HuH-7 (cell line): ENCODE measurements around the gene HHAT.

Experiments
- DNase-seq: peaks from one replicate; pipeline ENCODE4 v3.0.0; 2011; ENCODE audit warnings: low spot score

HHAT gene

DNA sequence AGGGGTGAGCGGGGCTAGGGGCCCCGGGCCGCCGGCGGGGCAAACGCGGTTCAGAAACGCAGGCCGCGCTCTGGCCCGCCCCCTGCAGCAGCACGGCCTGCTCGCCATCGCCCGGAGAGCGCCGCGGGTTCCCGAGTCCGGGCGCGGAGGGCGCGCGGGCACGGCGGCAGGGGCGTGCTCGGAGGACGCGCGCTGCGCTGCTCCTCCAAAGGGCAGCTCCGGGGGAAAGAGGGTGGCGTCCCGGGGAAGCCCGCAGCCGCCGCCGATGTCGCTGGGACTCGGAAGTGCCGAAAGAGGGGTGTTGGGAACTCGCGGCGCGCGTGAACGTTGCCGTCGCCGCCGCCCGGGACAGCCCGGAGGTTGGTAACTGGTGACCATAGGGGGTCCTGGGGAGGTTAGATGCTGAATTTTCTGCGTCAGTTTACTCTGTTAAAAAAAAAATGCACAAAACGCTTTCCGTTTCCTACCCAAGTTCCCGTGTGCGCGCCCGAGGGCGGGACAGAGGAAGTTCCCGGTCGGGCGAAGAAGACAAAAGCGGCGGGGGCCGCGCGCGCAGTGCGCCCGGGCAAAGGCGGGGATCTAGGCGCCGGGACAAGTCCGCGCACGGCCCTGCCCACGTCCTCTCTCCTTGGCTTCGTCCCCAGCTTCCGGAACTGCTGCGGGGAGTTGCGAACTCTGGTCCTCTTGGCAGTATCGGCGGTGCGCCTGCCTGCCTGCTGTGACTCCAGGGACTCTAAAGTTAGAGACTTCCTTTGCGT is at the start of gene HHAT:
Gene HHAT (plus strand): TSS at position 157 of the 758 bp plus-strand sequence. CDS start 20,074 bp downstream, outside the sequence.
- peak; percentile 56 for DNase-seq

DNA sequence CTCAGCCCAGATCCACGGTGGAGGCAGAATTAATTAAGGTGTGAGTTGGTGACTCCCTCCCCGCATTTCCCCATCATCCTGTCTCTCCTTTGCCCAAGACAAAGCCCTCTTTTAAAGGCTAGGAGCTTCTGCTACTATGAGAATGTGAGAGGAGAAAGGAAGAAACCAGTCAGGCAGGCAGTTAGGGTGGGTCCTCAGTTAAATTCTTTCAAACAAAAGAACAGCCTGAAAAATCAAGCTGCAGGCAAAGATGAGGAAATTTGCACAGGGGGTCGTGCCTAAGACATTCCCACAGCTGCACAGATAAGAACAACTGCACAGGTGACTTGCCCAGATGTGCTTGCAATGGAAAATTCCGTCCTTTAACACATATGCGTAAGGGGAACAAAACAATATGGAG is 48.5 kb upstream of the HHAT start:
- DNase-seq = no peak

DNA sequence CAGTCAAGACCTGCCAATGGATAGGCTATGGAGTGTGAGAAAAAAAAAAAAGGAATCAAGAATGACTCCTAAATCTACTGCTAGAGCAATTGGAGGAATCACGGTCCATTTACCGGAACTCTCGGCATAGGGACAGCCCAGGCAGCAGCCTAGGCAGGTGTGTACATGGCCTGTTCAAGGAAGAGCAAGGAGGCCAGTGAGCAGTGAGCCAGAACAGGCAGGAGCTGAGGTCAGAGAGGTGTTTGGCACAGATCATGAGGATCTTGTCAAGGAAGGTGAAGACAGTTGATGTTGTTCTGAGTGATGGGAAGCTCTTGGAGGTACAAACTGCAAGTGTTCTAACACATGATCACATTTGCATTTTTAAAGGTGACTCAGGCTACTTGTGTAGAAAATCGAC is 40.6 kb upstream of the HHAT start:
- DNase-seq = no peak

DNA sequence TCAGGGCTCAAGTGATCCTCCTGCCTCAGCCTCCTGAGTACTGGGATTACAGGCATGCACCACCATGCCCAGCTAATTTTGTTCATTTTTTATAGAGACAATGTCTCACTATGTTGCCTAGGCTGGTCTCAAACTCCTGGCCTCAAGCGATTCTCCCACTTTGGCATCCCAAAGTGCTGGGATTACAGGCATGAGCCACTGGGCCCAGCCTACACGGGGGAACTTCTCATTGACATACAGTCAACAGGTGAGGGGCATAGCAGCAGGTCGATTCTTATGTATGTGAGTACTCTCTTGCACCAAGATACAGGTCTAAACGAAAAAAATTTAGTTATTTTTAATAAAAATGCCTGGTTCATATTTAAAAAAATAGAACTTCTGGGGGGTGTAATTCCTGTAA is 39.5 kb upstream of the HHAT start:
- no peak for DNase-seq

DNA sequence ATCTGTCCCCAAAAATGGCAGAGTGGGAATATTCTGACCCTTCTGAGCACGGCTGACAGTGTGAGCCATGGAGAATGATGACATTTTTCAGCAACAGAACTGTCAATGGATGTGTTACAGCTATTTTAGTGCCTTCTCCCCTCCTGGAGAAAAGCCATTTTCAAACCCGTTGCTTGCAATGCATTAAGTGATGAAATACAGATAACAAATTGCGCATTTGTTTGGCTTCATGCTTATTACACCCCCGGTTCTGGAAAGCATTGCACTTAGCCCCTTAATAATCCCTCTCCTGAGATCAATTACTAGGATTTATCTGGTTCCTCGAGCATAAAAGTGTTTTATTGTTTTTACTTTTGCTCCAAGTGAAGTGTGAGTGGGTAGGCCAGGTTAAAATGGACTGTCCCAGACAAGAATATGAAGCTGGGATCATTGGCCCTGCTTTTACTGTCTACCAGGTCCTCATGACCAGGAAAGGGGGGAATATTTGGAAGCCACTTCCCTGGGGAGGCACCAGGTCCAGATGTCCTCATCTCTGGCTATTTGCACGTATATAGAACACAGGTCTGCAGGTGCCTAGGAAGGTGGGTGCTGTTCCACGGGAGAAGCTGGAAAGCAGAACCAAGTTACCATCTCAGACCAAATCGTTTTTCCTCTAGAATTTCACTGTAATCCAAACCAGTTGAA is 37.5 kb upstream of the HHAT start:
- DNase-seq = no peak

DNA sequence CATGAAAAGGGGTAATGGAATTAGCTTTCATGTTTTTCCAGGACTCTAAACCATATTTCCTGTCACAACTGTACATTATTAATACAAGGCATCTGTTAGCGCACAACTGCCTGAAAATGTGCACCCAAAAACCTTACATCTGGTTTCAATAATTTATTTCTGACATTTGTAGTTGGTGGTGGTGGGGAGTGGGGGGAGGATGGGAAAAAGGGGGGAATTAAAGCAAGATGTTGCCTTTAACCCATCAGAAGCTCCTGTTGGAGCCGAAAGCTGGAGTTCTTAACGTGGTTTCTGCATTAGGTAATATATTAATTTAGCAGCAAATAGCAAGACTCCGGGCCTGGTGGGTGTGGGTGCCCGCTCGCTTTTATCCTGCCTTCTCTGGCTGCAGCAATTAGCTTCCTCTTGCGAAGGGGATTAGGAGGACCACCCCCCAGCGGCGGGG is 36.9 kb upstream of the HHAT start:
- no peak for DNase-seq

DNA sequence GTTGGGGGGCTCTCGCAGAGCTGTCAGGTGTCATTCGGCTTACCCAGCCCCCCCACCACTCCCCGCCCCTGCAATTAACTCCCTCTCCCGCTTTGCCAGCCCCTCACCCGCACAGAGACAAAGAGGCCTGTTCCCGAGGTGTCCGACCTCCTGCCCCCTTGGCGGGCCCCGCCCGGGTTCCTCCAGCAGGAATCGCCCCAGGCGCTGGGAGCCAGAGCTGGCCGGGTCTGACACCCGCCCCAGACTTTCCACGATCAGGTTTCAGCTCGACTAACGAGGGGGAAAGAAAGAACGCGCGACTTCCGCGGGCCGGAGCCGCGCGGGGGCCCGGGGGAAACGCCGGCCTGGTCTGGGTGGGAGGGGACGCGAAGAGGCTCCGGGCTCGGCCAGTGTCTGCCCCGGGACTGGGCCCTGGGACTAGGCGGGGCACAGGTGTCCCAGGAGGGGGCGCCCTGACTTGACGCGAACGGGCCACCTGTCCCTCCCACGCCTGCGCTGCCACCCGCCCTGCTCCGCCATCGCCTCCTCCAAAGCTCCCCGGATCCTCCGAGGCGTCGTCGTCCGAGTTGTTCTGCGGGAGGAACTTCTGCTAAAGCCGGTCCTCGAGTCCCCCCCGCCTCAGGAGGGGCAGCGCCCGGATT is 36.4 kb upstream of the HHAT start:
- no peak for DNase-seq

DNA sequence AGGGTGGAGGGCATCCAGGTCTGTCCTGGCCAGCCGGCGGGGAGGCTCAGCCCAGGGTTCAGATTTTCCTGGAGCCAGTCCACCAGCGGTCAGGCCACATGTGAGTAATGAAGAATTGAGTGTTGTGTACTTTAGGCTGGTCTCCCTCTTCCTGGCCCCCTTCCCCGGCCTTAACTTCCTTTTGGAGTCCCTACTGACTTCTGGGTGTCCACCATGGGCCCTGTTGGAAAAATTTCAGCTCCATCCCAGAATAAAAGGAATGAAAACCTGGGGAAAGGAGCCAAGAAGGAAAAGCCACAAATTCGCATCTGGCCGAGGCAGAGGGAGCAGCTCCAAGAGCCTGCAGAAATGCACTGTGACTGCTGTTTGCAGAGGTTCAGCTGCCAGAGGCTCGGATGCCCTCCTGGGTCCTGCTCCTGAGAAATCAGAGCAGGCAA is 35.5 kb upstream of the HHAT start:
- DNase-seq = no peak

DNA sequence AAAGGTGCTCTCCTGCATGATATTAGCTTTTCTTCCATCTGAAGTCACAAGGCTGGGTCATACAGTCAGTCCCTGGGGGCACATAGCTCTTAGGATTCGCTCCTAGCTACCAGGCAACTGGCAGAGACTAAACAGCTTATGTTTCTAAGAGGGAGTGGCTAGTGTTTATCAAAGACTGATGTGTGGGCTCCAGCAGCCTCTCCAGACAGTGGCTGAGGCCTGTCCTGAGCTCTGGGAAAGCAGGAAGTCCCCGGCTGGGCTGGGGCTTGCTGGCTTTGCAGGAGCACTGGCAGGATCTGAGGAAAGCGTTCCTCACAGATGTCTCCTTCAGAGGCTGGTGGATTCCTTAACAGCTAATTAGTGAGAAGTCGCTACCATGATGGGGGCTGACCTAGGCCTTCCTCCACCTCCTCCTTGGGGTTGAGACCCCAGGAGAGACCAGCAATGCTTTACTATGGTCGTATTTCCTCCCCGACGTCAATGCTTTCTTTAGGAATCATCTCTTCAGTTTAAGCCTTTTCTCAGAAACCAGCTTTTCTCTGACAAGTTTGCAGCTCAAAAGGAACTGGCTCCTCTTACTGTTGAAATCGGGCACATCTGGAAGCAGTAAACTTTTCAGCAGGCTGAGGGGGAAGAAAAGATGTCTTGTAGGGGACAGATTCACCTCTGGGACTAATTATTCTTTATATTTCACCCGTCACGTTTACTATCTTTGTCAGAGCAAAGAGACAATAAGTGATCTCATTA is 33.5 kb upstream of the HHAT start:
- no peak for DNase-seq

DNA sequence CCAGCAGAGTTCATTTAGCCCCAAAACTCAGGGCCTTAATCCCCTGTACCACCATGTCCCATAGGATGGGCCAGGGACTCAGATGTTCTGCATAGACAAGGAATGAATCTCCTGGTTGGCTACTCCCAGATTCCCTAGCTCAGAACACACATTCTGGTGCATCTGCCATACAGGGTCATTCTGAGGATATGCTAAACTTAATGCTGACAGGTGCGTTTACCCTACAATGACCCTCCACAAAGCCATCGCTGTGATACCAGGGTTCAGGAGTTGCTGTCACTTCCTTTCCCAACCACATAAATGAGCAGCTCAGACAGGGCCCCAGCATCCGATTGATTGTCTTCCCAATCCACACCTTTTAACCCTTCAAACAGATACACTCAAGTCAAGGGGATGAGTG is 32.0 kb upstream of the HHAT start:
- DNase-seq = no peak

DNA sequence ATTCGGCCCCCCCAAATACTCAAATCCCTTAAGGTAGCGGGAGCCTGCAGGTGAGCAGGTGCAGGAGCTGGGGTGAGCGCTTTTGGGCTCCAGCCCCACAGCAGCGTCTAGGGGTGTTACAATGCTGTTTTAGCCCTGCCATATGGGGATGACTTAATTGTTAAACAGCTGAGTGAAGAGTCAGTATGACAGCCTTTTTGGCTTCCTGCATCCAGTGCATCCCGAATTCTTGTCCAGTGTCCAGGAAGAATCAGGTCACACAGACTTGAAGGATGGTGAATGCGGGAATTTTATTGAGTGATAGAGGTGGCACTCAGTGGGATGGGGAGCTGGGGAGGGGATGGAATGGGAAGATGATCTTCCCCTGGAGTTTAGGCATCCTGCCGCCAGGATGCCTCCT is 30.4 kb upstream of the HHAT start:
- DNase-seq = no peak

DNA sequence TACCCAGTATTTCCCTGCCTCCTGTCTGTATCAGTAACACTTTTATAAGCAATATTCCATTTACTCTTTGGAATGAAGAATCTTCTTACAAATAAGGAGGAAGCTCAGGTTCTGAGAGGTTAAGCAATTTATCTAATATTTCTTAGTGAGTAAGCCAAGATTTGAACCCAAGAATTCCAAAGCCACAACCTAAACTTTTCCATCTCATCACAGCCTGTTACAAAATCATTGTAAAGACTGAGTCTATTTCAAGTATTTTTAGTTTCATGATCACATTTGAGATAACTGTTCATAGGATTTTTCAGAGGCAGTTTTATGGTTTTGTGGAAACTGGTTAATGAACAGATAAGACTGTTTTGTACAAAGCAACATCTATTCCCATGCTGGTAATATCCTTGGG is 29.8 kb upstream of the HHAT start:
- no peak for DNase-seq

DNA sequence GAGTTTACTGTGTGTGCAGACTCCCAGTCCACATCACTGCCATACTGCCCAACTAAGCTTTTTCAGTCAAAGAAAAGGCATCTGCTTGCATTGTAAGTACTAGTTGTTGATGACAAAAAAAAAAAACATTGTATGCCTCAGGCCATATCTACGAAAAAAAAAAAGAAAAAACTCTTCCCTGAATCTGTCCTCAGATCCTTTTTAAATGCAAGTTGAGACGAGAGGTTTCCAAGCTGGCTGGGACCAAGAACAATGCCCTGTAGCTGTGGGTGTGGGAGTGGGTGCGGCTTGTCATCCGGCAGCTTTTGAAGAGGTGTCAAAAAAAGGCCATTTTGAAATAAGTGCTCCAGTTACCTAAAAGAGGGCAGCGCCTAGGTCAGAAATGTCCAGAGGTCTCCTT is 29.2 kb upstream of the HHAT start:
- no peak for DNase-seq

DNA sequence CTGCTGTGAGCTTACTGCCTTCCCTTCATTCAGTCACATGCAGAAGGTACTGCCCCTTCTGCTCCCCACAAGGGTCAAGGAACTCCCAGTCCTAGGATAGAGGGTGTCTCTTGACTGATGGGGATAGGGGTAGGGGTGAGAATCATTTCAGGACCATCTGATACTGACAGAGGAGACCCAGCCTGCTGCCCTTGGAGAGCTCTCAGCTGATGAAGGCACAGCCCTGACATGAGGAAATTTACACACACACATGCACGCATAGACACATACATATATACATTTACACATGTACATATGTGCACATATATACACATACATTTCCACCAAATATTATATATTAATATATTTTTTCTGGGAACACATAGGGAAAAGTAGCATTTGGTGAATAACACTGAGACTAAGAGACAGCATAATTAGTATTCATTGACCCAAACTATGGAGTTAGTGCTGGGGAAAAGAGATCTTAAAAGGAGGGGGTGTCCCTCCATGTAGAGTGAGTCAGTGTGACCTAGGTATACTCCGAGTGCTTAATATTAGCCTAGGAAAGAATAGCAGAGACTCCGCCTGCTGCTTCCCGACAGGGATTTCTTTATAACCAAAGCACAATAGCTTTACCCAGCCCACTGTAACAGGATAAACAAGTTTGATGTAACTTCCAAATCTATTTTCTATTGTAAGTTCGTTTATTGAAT is 27.6 kb upstream of the HHAT start:
- no peak for DNase-seq

DNA sequence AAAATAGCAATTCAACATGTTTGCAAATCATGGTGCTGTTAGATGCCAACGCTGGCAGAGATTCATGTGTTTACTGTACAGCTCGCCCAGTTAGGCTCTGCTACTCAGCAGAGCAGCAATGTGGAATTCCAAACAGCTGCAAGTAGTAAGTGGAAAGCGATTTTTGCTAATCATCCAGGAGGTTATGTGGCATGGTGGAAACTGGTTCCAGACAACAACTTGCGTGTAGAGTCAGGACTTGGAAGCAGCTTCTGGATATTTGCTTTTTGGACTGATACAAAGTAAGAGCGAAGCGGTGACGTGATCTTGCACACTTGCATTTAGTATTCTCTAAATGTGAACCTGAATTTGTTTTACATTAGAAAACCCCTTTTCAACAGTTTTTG is 27.1 kb upstream of the HHAT start:
- no peak for DNase-seq

DNA sequence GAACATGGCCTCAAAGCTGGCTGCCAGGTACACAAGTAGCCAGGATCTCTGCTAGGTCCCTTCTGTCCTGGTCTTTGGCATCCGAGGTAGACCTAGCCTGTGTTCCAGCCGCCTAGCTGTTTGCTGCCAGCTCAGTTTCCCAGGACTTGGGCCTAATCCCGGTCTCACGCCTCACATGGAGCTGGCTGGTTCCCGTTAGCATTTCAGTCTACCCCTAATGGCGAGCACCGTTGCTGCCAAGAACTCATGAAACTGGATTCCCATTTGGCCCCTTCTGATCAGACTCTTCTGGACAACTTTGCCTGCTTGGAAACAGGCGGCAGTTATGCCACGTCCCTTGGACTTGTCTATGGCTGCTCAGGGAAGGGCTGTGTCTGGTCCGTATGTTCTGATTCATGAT is 26.2 kb upstream of the HHAT start:
- no peak for DNase-seq

DNA sequence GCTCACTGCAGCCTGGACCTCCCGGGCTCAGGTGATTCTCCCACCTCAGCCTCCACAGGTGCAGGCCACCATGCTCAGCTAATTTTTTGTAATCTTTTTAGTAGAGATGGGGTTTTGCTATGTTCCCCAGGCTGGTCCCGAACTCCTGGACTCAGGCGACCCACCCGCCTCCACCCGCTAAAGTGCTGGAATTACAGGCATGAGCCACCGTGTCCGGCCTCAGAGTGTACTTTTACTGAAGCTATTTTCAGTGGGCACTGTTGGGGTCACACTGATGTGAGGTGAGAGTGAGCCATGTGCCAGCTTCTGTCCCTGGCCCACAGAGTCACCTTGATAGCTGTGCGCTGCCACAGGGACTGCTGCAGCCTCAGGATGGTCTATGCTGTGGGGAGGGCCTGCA is 25.3 kb upstream of the HHAT start:
- DNase-seq = no peak

DNA sequence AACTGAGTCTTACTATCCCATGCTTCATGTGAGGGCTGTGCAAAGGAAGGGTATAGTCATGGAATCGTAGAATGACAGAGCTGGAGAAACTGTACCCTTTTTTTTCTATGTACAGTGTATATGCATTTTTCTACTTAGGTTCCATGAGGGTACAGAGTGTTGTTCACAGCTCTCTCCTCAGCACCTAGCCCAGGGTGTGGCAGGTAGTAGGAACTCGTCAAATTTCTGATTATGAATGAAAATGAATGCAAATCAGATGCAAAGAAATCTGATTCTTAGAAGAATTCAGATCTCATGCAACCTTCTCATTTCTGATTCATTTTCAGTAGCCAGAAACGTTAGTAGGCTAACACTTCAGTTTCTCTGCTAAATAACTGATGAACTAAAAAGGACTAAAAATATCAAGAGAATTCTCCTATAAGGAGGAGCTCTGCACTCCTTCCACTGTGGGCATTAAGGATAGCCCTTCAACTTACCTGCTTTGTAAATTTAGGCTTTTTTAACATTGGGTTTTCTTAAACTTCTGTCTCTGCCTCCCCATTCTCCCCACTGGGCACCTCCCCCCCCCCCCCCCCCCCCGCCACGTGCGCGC is 18.0 kb upstream of the HHAT start:
- no peak for DNase-seq

DNA sequence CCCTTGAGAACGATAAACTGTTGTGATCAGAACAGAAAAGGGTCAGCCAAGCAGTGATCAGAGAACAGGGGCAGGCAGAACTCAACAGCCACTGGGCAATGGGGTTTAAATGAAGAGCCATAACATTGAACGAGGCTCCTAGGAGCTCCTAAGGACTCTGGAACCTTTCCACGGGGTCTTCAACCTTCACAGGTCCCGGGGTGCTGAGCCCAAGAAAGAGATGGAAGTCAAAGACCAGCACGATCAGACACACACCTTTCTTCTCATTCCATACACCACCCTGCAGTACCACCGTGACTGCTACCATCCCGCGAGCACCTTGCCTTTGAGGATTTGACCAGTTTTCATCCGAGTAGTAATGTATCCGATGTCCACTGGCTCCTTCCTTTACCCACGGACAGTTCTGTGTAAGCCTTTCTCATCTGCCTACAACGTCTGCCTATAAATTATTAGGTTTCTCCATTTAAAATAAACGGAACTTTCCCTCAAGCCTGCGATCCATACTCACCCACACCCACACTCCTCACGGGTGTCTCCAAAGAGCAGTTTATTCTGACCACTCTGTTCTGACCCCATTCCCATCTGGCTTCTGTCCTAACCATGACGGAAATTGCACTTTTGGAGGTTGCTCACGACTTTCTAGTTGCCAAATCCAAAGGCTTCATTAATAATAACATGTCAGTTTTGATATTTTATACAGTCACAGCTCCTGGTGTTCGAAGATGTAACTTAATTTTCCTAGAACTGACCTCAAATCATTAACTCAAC is 16.8 kb upstream of the HHAT start:
- DNase-seq = no peak

DNA sequence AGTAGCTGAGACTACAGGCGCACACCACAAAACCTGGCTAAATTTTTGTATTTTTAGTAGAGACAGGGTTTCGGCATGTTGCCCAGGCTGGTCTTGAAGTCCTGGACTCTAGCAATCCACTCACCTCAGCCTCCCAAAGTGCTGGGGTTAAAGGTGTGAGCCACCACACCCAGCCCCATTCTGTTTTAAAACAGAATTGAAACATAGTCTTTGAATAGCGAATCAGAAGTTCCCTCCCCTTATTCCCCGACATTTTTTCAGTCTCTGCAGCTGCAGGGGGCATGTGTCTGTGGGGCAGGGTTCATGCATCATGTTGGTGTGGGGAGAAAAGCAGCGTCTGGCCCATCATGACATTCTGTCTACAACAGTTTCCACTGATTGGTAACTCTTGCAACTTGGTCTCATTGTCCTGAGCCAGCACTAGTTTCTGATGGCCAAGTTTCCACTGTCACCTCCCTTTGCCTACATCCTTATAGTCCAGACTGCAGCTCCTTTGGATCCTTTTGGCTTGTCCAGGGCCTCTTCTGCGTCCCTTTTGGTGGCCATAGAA is 15.6 kb upstream of the HHAT start:
- no peak for DNase-seq
